ENCODE measurements around the gene DGKB. TPM values are rescaled to one million over a fixed set of nuclear protein-coding genes. Genes with fewer than 3 reads are reported as not detected.

DGKB gene
- total RNA-seq, 2 donors from 2014 or later: 0.52 TPM; not detected in 1

- H3K27me3 ChIP-seq: no peaks in the 10 kb centered on the region
- DNase-seq (no peak), ATAC-seq (no peak)
- no peak overlapping the region for H3K27ac ChIP-seq
- TF ChIP-seq CTCF (IDR thresholded peaks at IDR 0.05) (no peak), POLR2A (IDR thresholded peaks at IDR 0.05) (no peak)
- intact Hi-C loops (cut with DNase I): no loop called here
- no peaks in the 10 kb centered on the region for H3K9me3 ChIP-seq
- H3K4me1 ChIP-seq: no peaks in the 10 kb centered on the region
- H3K36me3 ChIP-seq (replicated peaks in 1 of 2; ENCODE audit: insufficient read depth in 1 of 2, low read depth in 2 of 2): no peaks in the 10 kb centered on the region
- 88 to 90% methylated on average over 1 of the region's 1 CpG for WGBS, 2 donors
- no peak overlapping the region for H3K4me3 ChIP-seq
Observed at GRCh38 chr7:14602851-14603250, 299.7 kb downstream of the DGKB start.

GRCh38 chr7:14600766-14601367, 301.7 kb downstream of the DGKB start:
- intact Hi-C loops (cut with DNase I): no loop called here

GRCh38 chr7:14598978-14599377, 303.6 kb downstream of the DGKB start:
- H3K9me3 ChIP-seq: no peaks in the 10 kb centered on the region
- TF ChIP-seq POLR2A (IDR thresholded peaks at IDR 0.05) (no peak), CTCF (IDR thresholded peaks at IDR 0.05) (no peak)
- no peak overlapping the region for H3K27ac ChIP-seq
- 43 to 50% methylated on average over 3 of the region's 3 CpGs for WGBS, 2 donors
- ATAC-seq: no peak
- no peaks in the 10 kb centered on the region for H3K36me3 ChIP-seq (replicated peaks in 1 of 2; ENCODE audit: insufficient read depth in 1 of 2, low read depth in 2 of 2)
- no peak for DNase-seq
- no peak overlapping the region for H3K4me3 ChIP-seq
- H3K4me1 ChIP-seq: no peaks in the 10 kb centered on the region
- intact Hi-C loops (cut with DNase I): no loop called here
- no peaks in the 10 kb centered on the region for H3K27me3 ChIP-seq

More at GRCh38 chr7:14600766-14601367, 301.7 kb downstream of the DGKB start:
- Histone ChIP-seq H3K9me3 (no peaks in the 10 kb centered on the region), H3K27ac (no peak overlapping the region), H3K27me3 (no peaks in the 10 kb centered on the region), H3K4me3 (no peak overlapping the region), H3K4me1 (no peaks in the 10 kb centered on the region), H3K36me3 (replicated peaks in 1 of 2; ENCODE audit: insufficient read depth in 1 of 2, low read depth in 2 of 2) (no peaks in the 10 kb centered on the region)
- WGBS, 2 donors: 82 to 87% methylated on average over 2 of the region's 2 CpGs
- ATAC-seq: no peak
- no peak for TF ChIP-seq POLR2A (IDR thresholded peaks at IDR 0.05)
- TF ChIP-seq CTCF (IDR thresholded peaks at IDR 0.05): no peak
- no peak for DNase-seq

GRCh38 chr7:14596421-14596820, 306.1 kb downstream of the DGKB start:
- Histone ChIP-seq H3K36me3 (replicated peaks in 1 of 2; ENCODE audit: insufficient read depth in 1 of 2, low read depth in 2 of 2) (no peaks in the 10 kb centered on the region), H3K27ac (no peak overlapping the region), H3K9me3 (no peaks in the 10 kb centered on the region), H3K4me1 (no peaks in the 10 kb centered on the region), H3K27me3 (no peaks in the 10 kb centered on the region), H3K4me3 (no peak overlapping the region)
- intact Hi-C loops (cut with DNase I): no loop called here
- TF ChIP-seq CTCF (IDR thresholded peaks at IDR 0.05) (no peak), POLR2A (IDR thresholded peaks at IDR 0.05) (no peak)
- DNase-seq: no peak
- ATAC-seq: no peak

- ATAC-seq (no peak), DNase-seq (no peak)
- intact Hi-C loops (cut with DNase I): no loop called here
- Histone ChIP-seq H3K36me3 (replicated peaks in 1 of 2; ENCODE audit: insufficient read depth in 1 of 2, low read depth in 2 of 2) (no peaks in the 10 kb centered on the region), H3K4me1 (no peaks in the 10 kb centered on the region), H3K27ac (no peak overlapping the region), H3K4me3 (no peak overlapping the region), H3K27me3 (no peaks in the 10 kb centered on the region), H3K9me3 (no peaks in the 10 kb centered on the region)
- TF ChIP-seq POLR2A (IDR thresholded peaks at IDR 0.05) (no peak), CTCF (IDR thresholded peaks at IDR 0.05) (no peak)
- WGBS, 2 donors: 82 to 86% methylated on average over 3 of the region's 3 CpGs
Observed at GRCh38 chr7:14590206-14590605, 312.3 kb downstream of the DGKB start.

Measured in body of pancreas (tissue), 4 donors.